Hepatocyte (in vitro differentiated cells): ENCODE results near the gene SRPK2.

Experiments
- CTCF ChIP-seq: fragments of 200-600 bp; sonication (generic); IDR thresholded peaks from 2 replicates; pipeline ENCODE4 v1.5.1; 2016; ENCODE audit warnings: antibody characterized with exemption, mild to moderate bottlenecking; ENCODE audit not compliant: poor library complexity
- EZH2 ChIP-seq: fragments of 200-600 bp; sonication (generic); IDR thresholded peaks from 2 replicates; pipeline ENCODE4 v1.6.1; 2016; ENCODE audit warnings: antibody characterized with exemption, mild to moderate bottlenecking, borderline replicate concordance

- TF ChIP-seq CTCF (no peak), EZH2 (no peak)
These were observed 201.2 kb downstream of the SRPK2 start for GRCh38 chr7:105187302-105188169.
